ENCODE data around the gene SOX21.

GRCh38 chr13:94726425-94726824 lies 14.1 kb upstream of the SOX21 start:
- TF ChIP-seq EP300 (IDR thresholded peaks at IDR 0.05) = no peak
- TF ChIP-seq CTCF (IDR thresholded peaks at IDR 0.05) = no peak
- no peak for TF ChIP-seq POLR2AphosphoS5 (IDR thresholded peaks at IDR 0.05)
- no peak for TF ChIP-seq POLR2A (IDR thresholded peaks at IDR 0.05)
